HG03378 (cell line): ENCODE results near the gene TMEM120B.
A peak's percentile ranks its signal among the peaks of the same experiment; 100 is the strongest.
"Not testable (repeated sequence)": the region's sequence is repeated elsewhere in the genome, so short reads cannot be mapped to it uniquely, and the experiment has no call there.

ENCODE experiments used
- ATAC-seq: cut with Tn5 transposase; IDR thresholded peaks from one replicate; pipeline ENCODE4 v1.9.1; 2021; ENCODE audit warnings: mild to moderate bottlenecking, moderate library complexity; ENCODE audit not compliant: unreplicated experiment

The TMEM120B gene

DNA sequence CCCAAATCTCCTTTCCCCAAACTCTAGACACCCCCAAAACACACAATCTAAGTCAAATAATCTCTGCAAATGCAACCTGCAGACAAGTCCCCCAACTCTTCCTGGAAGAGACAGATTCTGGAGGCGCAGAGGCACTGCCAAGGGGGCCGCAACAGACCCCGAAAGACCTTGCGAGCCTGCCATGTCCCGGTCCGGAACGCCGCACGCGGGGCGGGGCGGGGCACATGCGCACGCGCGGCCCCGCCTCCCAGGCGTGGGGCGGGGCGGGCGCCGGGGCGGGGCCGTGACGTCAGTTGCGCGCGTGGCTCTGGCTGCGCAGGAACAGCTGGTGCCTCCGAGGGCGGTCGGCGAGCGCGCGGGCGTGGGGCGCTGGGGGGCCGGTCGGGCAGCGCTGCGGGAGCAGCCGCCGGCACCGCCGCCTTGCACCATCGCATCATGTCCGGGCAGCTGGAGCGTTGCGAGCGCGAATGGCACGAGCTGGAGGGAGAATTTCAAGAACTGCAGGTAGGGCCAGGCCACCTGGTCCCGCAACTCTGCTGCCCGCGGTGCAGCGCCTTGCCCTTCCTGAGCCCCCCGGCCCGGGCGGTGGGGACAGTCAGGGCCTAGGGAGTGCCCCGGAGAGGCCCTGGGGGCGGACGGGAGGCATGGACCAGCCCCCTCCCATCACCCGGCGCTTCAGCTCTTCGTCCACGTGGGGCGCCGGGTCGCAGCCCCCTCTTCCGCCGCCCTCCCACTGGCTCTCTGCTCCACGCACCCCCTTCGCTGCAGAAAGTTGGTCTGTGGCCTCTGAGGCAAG lies at the start of gene TMEM120B:
Gene TMEM120B, plus strand, starts transcription at position 292 of the 796 bp plus-strand sequence. Its CDS starts 144 bp downstream, at position 436.
- peak; percentile 51 for ATAC-seq

DNA sequence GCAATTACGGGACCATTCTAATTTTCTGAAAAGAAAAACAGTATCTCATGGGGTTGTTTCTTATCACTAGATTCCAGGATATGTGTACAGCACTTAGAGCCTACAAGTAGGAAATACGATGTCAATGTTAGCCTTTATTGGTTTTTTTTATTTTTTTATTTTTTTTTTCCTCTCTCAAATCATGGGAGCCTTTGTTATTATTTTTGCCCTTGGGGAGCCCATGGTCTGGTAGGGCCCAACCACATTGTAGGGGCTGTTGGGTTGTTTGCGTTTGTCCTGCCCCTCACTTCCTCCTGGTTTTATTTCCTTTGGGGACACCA lies 49.0 kb upstream of the TMEM120B start:
- no peak for ATAC-seq

DNA sequence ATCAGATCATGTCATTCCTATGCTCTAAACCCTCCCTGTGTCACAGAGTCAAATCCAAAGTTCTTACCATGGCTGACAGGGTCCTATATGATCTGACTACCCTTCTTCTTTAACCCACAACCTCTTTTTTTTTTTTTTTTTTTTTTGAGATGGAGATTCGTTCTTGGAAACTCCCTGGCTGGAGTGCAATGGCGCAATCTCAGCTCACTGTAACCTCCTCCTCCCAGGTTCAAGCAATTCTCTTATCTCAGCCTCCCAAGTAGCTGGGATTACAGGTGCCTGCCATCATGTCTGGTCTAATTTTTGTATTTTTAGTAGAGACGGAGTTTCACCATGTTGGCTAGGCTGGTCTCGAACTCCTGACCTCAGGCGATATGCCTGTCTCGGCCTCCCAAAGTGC lies 45.7 kb upstream of the TMEM120B start:
- ATAC-seq: not testable (repeated sequence)

DNA sequence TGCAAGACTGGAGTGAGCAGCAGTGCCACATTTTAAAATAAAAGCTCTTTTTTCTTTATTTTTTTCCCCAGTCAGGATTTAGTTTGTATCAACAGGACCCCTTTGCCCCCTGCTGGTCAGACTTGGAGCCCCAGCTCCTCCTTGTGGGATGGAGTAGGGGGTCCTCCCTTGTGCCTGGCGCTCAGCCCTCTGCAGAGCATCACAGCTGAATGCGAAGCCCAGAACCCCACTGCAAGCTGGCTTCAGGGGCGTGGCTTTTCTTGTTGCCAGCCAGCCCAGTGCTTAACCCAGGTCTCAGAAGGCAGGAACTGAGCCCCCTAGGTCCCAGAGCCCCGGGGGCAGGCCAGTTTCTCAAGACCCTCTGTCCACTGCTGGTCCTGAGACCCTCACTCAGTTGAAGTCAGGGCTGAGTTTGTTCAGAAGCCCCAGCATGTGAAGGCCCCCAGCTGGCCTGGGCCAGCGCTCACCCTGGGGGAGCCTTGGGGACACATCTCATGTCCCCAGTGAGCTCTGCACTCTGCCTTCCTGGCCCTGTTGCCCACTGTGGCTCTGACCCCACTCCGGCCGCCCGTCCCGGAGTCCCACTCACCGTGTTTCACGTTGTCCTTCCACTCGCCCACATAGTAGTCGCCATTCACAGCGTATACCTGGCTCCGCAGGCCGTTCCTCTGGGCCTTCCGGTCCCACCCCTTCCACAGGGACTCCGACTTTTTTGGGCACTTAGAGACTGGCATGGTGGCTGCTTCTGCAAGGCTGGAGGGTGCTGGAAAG lies 43.6 kb upstream of the TMEM120B start:
- ATAC-seq: no peak

DNA sequence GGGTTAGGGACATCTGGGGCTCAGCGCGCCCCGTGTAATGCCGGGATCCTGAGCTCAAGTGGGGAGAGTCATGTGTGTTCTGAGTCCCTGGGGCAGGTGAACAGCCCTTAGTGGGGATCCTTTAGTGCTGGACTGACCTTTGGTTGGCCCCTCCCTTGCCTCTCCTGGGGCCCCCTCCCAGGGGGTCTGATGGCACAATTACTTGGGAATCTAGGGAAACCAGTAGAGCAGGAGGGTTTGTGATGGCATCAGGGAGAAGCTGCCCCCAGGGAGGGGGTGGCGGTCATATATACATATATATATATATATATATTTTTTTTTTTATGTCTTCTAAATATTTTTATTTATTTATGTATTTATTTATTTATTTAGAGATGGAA lies 43.0 kb upstream of the TMEM120B start, which contains the start of gene MORN3:
Gene MORN3, minus strand, starts transcription at position 134 of the 380 bp plus-strand sequence. CDS start 171 bp downstream, outside the sequence.
- no peak for ATAC-seq

DNA sequence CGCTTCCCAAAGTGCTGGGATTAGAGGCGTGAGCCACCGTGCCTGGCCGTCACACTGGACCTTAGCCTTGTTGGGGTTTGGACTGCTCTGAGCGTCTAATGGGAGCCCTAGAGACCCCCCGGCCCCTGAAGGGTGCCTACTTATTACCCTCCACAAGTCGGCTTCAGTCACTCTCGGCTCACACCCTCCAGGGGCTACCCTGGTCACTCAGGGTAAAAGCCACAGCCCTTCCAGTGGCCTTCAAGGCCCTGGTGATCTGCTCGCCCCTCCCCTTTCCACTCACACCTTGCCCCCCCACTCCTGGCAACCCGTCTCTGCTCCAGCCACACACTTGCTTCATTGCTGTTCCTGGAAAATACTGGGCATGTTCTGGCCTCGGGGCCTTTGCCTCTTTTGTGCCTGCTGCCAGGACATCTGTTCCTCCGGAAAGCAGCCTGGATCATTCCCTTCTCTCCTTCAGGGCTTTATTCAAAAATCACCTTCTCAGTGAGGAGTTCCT lies 39.5 kb upstream of the TMEM120B start:
- no peak for ATAC-seq

DNA sequence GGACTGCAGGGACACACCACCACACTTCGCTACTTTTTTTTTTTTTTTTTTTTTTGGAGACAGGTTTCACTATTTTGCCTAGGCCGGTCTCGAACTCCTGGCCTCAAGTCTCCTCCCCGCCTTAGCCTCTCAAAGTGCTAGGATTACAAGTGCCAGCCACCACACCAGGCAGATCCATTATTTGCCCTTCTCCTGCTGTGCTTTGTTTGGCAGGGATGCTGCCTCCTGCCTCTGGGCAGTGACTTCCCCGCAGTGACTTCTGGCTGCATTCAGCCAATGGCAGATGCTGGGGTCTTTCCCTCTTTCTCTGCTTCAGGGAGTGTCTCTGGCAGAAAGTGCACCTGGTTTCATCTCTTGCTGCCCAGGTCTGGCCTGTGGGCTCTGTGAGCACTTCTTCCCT lies 36.4 kb upstream of the TMEM120B start:
- ATAC-seq: no peak

DNA sequence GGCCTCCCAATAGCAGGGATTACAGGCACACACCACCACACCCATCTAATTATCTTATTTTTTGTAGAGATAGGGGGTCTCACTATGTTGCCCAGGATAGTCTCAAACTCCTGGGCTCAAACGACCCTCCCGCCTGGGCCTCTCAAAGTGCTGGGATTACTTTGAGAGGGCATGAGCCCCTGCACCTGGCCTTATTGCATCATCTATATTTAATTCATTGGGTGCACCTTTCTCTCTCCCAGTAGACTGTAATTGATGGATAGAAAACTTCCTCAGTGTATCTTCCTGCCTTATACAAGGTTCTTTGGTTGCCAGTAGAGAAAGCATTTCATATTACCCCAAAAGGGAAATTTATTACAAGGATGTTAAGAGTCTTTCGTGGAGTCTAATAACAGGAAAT lies 34.2 kb upstream of the TMEM120B start:
- no peak for ATAC-seq

DNA sequence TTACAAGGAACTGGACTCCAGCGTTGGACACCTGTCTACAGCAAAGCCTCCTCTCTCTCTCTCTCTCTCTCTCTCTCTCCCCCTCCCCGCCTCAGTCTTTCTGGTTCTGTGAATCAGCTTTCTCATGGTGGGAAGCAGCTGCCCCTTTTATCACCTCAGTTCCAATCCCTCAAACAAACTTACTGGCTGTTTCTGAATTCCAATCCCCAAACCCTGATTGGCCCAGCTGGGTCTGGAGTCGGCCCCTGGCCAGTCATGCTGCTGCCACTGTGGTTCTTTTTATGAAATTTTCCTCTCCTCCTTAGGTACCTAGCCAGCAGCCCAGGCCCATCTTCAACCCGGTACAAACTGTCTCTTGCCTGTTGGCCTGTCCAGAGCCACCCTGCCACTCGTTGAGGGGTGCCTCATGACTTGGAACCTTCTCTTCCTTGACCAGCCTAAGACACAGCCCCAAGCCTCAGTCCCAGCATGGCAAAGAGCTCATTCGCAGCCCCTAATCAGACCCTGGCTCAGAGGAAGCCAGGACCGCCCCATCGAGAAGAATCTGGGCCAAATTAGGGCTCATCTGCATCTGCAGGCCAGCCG lies 33.7 kb upstream of the TMEM120B start:
- no peak for ATAC-seq

DNA sequence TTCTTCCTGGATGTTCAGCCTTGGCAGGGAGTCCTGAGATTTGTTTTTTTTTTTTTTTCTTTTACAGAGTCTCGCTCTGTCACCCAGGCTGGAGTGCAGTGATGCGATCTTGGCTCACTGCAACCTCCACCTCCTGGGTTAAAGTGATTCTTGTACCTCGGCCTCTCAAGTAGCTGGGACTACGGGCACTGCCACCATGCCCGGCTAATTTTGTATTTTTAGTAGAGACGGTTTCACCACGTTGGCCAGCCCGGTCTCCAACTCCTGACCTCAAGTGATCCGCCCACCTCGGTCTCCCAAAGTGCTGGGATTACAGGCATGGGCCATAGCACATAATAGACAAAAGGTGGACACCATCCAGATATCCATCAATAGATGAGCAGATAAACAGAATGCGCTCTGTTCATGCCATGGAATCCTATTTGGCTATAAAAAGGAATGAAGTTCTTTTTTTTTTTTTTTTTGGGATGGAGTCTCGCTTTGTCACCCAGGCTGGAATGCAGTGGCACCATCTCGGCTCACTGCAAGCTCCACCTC lies 32.8 kb upstream of the TMEM120B start:
- ATAC-seq: not testable (repeated sequence)

DNA sequence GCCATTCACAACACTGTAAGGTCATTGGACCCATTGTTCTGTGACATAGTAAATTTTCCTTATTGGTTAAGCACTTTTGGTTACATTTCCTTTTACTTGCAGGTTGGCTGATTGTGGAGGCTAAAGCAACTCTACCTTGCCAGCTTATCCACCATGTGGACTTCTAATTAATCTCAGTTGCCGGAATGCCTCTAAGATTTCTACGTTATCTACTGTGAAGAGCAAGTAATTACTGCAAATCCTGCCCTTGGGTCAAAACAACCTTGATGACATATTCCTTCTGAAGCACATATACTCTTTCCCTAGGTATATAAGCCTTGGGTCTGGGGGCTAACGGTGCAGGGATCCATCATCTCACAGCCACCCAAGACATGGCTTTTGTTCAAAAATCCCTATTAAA lies 23.6 kb upstream of the TMEM120B start:
- no peak for ATAC-seq

DNA sequence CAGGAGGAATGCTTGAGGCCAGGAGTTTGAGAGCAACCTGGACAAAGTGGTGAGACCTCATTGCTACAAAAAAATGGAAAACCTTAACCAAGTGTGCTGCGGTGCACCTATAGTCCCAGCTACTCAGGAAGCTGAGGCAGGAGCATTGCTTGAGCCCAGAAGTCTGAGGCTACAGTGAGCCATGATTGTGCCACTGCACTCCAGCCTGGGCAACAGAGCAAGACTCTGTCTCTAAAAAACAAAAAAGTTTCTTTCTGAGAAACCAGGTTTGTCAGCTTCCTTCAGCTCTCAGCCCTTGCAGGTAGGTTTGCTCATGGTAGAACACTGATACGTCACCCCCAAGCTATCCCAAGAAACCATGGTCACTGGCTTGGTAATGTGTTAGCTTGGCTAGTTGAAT lies 23.1 kb upstream of the TMEM120B start:
- no peak for ATAC-seq

DNA sequence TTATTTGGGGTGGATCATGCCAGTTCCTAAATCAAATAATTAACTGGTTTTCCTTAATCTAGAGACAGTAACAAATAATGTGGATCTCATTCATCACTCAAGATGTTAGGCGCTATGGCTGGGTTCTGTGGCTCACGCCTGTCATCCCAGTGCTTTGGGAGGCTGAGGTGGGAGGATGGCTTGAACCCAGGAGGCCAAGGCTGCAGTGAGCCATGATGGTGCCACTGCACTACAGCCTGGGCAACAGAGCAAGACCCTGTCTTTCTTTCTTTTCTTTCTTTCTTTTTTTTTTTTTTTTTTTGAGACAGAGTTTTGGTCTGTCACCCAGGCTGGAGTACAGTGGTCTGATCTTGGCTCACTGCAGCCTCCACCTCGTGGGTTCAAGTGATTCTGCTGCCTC lies 19.8 kb upstream of the TMEM120B start:
- not testable (repeated sequence) for ATAC-seq

DNA sequence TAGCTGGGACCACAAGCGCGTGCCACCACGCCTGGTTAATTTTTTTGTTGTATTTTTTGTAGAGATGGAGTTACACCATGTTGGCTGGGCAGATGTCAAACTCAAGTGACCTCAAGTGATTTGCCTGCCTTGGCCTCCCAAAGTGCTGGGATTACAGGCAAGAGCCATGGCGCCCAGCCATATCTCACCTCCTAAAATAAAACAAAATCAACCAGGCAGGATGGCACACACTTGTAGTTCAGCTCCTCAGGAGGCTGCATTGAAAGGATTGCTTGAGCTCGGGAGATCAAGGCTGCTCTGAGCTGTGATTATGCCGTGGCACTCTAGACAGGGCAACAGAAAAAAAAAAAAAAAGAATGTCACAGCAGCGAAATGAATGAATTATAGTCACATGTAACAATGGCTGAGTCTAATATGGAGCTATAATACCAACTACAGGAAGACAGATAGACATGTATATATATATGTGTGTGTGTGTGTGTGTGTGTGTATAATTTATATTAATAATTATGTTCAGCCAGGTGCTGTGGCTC lies 19.3 kb upstream of the TMEM120B start:
- ATAC-seq: no peak

DNA sequence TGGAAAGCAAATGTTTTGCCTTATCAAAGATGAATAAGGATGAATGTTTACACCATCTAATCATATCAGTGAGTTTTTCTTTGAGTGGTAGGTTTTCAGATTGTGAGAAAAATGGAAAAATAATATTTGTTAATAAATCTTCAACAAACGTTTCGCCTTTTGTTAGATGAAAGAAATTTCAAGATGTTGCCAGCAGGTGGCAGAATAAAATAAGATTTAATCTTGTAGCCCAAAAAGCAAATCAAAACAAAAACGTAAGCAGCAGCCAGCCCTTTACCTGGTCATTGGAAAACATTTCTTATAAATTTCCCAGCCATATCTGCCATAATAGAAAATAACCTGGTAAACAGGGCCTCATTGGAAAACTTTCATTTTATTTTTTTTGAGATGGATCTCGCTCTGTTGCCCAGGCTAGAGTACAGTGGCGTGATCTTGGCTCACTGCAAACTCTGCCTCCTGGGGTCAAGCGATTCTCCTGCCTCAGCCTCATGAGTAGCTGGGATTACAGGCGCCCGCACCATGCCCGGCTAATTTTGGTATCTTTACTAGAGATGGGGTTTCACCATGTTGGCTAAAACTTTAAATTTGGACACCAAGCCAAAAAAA lies 15.4 kb upstream of the TMEM120B start:
- ATAC-seq: no peak

DNA sequence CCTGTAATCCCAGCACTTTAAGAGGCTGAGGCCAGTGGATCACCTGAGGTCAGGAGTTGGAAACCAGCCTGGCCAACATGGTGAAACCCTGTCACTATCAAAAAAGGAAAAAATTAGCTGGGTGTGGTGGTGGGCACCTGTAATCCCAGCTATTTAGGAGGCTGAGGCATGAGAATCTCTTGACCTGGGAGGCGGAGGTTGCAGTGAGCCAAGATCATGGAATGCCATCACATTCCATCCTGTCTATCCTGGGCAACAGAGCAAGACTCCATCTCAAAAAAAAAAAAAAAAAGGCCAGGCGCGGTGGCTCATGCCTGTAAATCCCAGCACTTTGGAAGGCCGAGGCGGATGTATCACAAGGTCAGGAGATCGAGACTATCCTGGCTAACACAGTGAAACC lies 14.7 kb upstream of the TMEM120B start:
- not testable (repeated sequence) for ATAC-seq

DNA sequence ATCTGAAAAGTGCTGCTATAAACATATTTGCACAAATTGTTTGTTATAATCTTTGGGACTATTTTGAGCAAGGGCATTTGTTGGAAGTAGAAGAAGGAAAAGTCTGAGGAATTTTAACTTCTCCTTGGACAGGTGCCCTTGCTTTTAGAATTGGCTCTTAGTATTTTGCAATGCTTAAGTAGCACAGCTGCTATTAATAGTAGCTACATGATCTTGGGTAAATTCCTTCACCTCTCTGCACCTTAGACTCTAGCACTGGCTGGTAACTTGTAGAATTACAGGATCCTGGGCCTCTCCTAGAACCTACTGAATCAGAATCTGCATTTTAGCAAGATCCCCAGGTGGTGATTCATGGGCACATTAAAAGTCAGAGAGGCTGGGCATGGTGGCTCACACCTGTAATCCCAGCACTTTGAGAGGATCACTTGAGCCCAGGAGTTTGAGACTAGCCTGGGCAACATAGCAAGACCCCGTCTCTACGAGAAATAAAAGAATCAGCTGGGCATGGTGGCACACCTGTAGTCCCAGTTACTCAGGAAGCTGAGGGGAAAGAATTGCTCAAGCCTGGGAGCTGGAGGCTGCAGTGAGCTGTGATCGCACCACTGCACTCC lies 10.8 kb upstream of the TMEM120B start:
- no peak for ATAC-seq

DNA sequence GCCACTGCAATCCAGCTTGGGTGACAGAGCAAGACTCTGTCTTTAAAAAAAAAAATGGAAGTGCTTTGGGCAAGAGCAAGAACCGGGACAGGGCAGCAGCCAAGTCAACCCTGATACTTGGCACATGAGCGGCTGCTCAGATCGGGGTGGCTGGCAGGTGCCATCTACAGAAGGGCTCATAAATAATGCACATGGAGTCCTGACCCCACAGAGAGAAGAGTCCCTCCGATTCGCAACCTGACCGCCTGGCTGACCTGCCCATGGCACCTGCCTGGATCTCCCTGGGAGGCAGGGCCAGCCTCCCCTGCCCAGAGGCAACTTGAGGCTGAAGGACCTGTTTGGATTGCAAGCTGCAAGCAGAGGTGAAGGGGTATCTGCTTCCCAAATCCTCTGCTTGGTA lies 9.6 kb upstream of the TMEM120B start:
- ATAC-seq: no peak

DNA sequence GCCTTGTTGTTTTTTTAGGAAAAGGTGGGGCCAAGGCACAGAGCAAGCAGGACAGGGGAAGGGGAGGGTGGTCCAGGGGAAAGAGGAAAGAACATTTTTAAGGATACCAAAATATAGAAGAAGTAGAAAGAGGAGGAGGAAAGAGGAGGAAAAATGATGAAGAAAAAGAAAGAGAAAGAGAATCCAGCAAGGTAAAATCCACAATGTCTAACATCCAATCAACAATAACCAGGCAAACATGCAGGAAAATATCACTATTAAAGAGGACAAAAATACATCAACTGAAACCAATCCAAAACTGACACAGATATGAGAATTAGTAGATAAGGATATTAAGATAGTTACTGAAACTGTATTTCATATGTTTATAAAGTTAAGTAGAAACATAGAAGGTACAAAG lies 7.0 kb upstream of the TMEM120B start:
- no peak for ATAC-seq

DNA sequence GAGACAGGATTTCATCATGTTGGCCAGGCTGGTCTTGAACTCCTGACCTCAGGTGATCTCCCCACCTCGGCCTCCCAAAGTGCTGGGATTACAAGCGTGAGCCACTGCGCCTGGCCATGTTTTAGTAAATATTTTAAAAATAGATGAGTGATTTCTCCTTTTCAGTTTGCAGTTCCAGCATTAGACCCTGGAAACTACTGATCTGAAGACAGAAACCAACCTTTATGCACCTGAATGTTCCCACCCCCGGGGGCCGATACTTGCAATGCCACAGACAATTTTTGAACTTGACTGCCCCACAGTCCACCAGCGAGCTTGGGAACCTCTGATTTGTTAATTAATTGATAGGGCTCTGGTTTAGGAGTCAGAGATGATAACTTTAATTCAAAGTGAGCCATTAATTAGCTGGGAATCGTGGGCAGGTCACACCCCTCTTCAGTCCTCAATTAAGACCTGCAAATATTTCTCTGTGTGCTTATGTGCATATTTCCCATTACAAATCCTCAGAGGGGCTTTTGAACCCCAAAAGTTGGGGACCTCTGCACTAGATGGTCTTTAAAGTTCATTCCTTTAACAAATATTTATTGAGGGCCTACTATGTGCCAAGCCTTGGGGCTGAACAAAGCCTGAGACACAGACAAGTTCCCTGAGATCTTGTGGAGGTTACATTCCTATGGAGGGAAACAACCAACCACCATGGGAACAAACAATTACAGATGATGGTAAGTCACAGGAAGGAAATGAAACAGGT lies 4.1 kb upstream of the TMEM120B start:
- no peak for ATAC-seq
